ENCODE measurements around the gene PRR23E. TPM values are rescaled to one million over a fixed set of nuclear protein-coding genes. Genes with fewer than 3 reads are reported as not detected.

The PRR23E gene
- total RNA-seq, 1 donor = not detected

- DNase-seq (ENCODE audit: low read depth) = no peak
- no peak overlapping the region for H3K4me3 ChIP-seq (ENCODE audit: low read depth, low read length)
- TF ChIP-seq CTCF (IDR thresholded peaks at IDR 0.05; ENCODE audit: insufficient read depth, low read depth, low read length) = no peak
Measured at GRCh38 chr3:127164615-127165014, 28.3 kb upstream of the PRR23E start.

DNA sequence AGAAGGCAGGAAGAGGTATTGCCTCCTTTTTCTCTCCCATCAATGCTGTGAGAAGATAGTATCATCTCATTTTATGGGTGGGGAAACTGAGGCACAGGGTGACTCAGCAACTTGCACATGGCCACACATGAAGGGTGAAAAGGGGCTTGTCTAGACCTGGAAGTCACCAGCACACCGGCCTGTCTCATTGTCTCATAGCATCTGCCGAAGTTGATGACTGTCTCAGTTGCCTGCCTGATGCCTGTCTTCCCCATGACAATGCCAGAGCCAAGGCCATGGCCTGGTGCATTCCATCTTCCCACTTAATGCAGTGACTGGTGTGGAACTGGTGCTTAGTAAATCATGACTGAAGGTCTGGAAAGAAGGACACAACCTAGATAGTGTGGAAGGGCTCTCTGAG lies 27.9 kb upstream of the PRR23E start:
- no peak for TF ChIP-seq CTCF (IDR thresholded peaks at IDR 0.05; ENCODE audit: insufficient read depth, low read depth, low read length)
- DNase-seq (ENCODE audit: low read depth) = no peak
- no peak overlapping the region for H3K4me3 ChIP-seq (ENCODE audit: low read depth, low read length)

DNA sequence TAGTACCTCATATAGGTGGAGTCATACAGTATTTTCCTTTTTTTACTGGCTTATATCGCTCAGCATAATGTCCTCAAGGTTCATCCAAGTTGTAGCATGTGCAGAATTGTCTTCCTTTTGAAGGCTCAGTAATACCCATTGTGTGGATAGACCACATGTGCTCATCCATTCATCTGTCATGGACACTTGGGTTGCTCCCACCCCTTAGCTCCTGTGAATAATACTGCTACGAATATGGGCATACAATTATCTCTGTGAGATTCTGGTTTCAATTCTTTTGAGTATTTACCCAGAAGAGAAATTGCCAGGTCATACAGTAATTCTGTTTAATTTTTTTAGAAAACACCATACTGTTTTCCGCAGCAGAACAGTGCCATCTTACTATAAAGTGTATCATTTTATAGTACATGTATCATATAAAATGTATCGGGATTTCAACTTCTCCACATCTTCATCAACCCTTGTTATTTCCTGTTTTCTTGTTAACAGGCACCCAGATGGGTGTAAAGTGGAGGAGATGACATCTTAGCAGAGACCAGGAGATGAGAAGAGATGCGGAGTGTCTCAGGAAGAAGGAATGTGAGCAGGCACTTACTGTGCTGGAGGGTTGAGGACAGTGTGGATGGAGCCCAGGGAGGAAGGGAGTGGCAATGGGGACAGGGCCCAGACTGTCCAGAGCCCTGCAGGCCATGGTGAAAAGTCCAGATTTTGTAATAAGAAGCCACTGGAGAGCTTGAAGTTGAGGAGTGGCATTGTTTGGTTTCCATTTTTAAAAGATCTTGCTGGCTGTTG lies 27.0 kb upstream of the PRR23E start:
- no peak for DNase-seq (ENCODE audit: low read depth)
- no peak for TF ChIP-seq CTCF (IDR thresholded peaks at IDR 0.05; ENCODE audit: insufficient read depth, low read depth, low read length)
- H3K4me3 ChIP-seq (ENCODE audit: low read depth, low read length) = no peak overlapping the region

DNA sequence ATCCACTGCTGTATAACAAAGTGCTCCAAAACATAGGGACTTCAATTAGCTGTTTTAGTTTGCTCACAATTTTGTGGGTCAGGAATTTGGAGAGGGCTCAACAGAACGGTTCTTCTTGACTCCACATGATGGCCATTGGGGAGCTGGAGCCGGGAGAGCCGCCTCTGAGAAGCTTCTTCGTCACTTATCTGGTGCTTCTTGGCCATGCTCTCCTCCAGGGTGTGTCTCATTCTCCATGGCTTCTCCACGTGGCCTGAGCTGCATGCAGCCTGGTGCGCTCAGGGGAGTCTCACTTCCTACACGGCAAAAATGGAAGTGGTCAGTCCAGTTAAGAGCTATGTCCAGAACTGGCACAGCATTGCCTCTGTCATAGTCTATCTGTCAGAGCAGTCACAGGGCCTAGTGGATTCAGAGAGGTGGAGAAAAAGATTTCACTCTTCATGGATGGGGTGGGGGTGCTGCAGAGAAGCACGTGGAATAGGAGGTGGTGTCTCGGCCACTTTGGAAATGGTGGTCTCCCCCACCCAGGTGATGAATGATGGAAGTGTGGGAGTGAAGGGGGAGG lies 26.3 kb upstream of the PRR23E start:
- no peak overlapping the region for H3K4me3 ChIP-seq (ENCODE audit: low read depth, low read length)
- no peak for DNase-seq (ENCODE audit: low read depth)
- TF ChIP-seq CTCF (IDR thresholded peaks at IDR 0.05; ENCODE audit: insufficient read depth, low read depth, low read length) = no peak

GRCh38 chr3:127167315-127168043 lies 25.5 kb upstream of the PRR23E start:
- no peak for TF ChIP-seq CTCF (IDR thresholded peaks at IDR 0.05; ENCODE audit: insufficient read depth, low read depth, low read length)
- DNase-seq (ENCODE audit: low read depth) = no peak
- H3K4me3 ChIP-seq (ENCODE audit: low read depth, low read length) = no peak overlapping the region

- no peak for DNase-seq (ENCODE audit: low read depth)
- no peak for TF ChIP-seq CTCF (IDR thresholded peaks at IDR 0.05; ENCODE audit: insufficient read depth, low read depth, low read length)
- H3K4me3 ChIP-seq (ENCODE audit: low read depth, low read length) = no peak overlapping the region
Measured at GRCh38 chr3:127168271-127168670, 24.7 kb upstream of the PRR23E start.

Data from fibroblast of villous mesenchyme (primary cell).